OCI-LY1 (cell line): ENCODE results near the gene GAD1.

Experiments
- CTCF ChIP-seq: fragments of 200-600 bp; sonication (generic), shearing (Covaris generic); IDR thresholded peaks from 2 replicates; pipeline ENCODE4 v1.5.1; 2017; ENCODE audit warnings: mild to moderate bottlenecking, antibody characterized with exemption, low read length, moderate library complexity, mixed read lengths
- EZH2 ChIP-seq: fragments of 200-600 bp; sonication (generic), shearing (Covaris generic); IDR thresholded peaks from 2 replicates; pipeline ENCODE4 v1.8.0; 2017; ENCODE audit warnings: borderline replicate concordance, mixed run types, mild to moderate bottlenecking, antibody characterized with exemption, low read length, moderate library complexity, mixed read lengths

DNA sequence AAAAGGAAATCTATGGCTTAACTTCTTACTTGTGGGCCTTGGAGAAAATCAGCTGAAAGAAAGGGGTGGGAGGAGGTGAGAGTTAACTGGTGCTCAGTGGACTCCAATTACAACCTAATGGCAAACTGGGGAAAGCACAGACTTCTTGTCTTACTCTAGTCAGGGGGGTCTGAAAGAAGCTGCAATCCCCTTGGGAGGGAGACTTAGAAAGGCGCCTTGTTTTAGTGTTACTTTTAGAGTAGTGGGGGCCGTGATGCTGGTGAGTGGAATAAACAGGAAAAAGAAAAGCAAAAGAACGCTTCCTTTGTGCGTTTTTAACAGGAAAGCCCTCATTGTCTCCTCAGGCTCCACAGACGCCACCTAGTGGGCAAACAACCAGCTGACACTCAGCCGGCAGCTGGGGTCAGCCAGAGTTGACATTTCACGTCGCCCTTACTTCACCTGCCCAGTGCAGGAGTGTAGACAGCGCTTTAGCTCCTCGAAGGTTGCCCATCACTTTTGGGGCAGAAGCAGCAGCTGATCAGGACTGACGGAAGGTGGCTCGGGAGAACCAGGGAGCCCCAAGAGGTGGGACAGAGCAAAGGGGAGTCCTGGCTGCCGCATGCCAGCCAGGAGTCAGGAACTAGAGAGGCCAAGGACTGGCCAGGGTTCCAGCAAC lies 56.5 kb downstream of the GAD1 start:
- TF ChIP-seq EZH2 (no peak), CTCF (peak; percentile 95)
